Mucosa of descending colon (tissue), 3 donors: ENCODE measurements around the gene CCDC83. TPM values are rescaled to one million over a fixed set of nuclear protein-coding genes. Genes with fewer than 3 reads are reported as not detected.

Experiments used
- ATAC-seq: fragments of 200-7000 bp; cut with Tn5 transposase; one replicate; pipeline ENCODE4 v1.9.1; 2020; ENCODE audit warnings: mild to moderate bottlenecking, moderate library complexity
- DNase-seq, 3 donors: peaks; one replicate each; pipeline ENCODE4 v3.0.0-alpha.2; 2020
- H3K36me3 ChIP-seq: fragments of 200-600 bp; one replicate; pipeline ENCODE4 v1.8.0; 2021; ENCODE audit warnings: low read depth, mild to moderate bottlenecking
- H3K4me1 ChIP-seq: fragments of 200-600 bp; one replicate; pipeline ENCODE4 v1.8.0; 2021; ENCODE audit warnings: low read depth, mild to moderate bottlenecking
- H3K4me3 ChIP-seq: fragments of 200-600 bp; one replicate; pipeline ENCODE4 v1.8.0; 2021; ENCODE audit warnings: mild to moderate bottlenecking
- H3K9me3 ChIP-seq: fragments of 200-600 bp; one replicate; pipeline ENCODE4 v1.8.0; 2021; ENCODE audit warnings: mild to moderate bottlenecking
- intact Hi-C, 2 donors: fragments of 100-400 bp; cut with DNase I in 1 of 2; cut with micrococcal nuclease in 1 of 2; formaldehyde crosslinking; loops; one replicate each; pipeline versions ENCODE4 v1.11.0 to v1.11.1; 2022; cut with DNase I, micrococcal nuclease
- total RNA-seq, 3 donors: library from RNA; stranded (reverse); fragmentation: NEBNext Ultra II Directional in 2 of 3; extraction: Animal tissue kit (Norgen Biotek cat#: 25700) in 2 of 3; gene quantifications; one replicate each; pipeline versions ENCODE4 v1.2.1 to v1.2.4, GENCODE V29; 2021 to 2023
- TF ChIP-seq, protein P1 (sequence below): fragments of 200-600 bp; IDR thresholded peaks from one replicate; pipeline ENCODE4 v1.8.0; 2022; ENCODE audit warnings: antibody characterized with exemption, mild to moderate bottlenecking
- donor health status: DM: no; HTN: no; CAD: no; lungs with moderate emphysema.
- donor health status: DM: no; HTN: no; CAD: no.
- donor health status: DM: no; HTN: yes; CAD: no.

The CCDC83 gene
- total RNA-seq, 3 donors from 2014 or later, result not detected

DNA sequence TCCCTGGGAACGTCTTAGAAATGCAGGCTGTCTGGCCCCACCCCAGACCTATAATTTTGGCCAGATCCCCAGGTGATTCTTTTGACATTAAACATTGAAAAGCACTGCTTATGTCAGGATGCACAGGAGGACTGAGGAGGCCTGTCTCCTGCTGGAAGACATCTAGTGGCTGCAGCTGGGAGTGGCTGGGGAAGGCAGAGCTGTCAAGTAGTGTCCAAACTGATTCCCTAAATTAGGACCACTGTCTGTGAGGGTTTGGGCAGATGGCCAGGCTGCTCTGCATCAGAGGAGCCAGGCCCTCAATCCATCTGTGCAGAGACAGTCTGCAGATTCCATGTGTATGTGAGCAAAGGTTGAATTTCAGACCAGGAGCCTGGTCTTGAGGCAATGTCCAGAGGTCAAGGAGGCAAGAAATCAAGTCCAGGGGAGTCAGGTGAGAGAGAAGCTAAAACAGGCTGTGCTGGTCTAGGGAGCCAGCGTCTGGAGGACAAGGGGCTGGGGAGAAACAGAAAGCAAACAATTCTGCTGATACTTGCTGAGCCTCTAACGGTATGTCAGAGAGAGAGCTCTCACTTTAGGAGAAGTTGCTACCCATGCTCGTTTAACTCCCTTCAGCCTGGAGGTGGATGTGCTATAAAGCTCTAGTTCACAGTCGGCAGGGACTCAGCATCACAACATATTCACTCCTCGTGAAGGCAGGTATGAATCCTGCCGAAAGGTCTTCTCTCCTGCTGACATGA, 28.9 kb upstream of the CCDC83 start:
- intact Hi-C loops, result no loop called here
- DNase-seq, result peak; percentile 55 to 64 (median 63)
- Histone ChIP-seq H3K9me3 (no peaks in the 10 kb centered on the region), H3K36me3 (no peaks in the 10 kb centered on the region), H3K4me3 (no peak overlapping the region), H3K4me1 (peaks cover 27% of the 10 kb centered on the region)
- TF ChIP-seq, protein P1, sequence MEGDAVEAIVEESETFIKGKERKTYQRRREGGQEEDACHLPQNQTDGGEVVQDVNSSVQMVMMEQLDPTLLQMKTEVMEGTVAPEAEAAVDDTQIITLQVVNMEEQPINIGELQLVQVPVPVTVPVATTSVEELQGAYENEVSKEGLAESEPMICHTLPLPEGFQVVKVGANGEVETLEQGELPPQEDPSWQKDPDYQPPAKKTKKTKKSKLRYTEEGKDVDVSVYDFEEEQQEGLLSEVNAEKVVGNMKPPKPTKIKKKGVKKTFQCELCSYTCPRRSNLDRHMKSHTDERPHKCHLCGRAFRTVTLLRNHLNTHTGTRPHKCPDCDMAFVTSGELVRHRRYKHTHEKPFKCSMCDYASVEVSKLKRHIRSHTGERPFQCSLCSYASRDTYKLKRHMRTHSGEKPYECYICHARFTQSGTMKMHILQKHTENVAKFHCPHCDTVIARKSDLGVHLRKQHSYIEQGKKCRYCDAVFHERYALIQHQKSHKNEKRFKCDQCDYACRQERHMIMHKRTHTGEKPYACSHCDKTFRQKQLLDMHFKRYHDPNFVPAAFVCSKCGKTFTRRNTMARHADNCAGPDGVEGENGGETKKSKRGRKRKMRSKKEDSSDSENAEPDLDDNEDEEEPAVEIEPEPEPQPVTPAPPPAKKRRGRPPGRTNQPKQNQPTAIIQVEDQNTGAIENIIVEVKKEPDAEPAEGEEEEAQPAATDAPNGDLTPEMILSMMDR, result peak; percentile 38
- peak; percentile 40 for ATAC-seq

DNA sequence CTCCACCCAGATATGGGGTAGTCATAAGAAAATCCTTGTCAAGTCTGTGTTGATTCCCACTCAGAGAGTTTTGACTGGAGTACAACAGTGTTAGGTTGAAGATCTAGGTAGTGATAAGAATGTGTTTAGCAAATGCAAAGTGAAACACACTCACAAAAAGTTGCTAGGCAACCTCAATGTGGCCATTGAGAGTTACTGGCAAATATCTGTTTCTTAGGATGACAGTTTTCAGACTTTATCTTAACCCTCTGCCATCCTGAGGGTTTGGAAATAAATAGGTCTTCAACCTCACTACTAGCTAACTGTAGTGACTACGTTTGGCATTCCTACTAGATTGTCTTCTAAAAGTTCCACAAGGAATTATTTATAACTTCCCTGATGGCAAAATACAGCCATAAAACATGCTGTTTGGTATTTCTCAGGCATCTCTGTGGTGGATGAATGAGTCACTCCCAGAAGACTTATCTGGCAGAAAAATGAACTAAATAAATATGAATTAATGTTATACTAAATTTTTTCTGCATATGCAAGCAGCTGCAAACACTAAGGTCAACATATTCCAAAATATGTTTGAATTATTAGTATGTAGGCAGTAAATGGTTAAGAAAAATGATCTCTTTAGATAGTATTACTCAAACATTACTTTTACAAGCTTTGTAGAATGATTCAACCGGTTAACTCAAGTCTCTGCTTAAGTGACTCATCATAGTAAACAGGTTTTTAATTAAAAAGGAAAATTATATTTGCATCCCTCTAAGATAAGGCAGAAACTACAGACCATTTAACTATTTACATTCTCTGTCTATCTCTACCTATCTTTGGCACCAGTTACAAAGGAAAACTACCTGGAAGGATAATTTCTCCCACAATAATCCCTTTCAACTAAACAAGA, 27.2 kb upstream of the CCDC83 start:
- Histone ChIP-seq H3K4me1 (peaks cover 17% of the 10 kb centered on the region), H3K9me3 (no peaks in the 10 kb centered on the region), H3K4me3 (no peak overlapping the region), H3K36me3 (no peaks in the 10 kb centered on the region)
- intact Hi-C loops, result no loop called here
- TF ChIP-seq, protein P1, result no peak
- DNase-seq (no peak), ATAC-seq (peak; percentile 48)

- intact Hi-C loops, result no loop called here
- Histone ChIP-seq H3K4me3 (no peak overlapping the region), H3K36me3 (no peaks in the 10 kb centered on the region), H3K9me3 (no peaks in the 10 kb centered on the region), H3K4me1 (peaks cover 17% of the 10 kb centered on the region)
- TF ChIP-seq, protein P1, result no peak
- no peak for DNase-seq
- no peak for ATAC-seq
Measured at GRCh38 chr11:85828640-85828978, 26.6 kb upstream of the CCDC83 start.

DNA sequence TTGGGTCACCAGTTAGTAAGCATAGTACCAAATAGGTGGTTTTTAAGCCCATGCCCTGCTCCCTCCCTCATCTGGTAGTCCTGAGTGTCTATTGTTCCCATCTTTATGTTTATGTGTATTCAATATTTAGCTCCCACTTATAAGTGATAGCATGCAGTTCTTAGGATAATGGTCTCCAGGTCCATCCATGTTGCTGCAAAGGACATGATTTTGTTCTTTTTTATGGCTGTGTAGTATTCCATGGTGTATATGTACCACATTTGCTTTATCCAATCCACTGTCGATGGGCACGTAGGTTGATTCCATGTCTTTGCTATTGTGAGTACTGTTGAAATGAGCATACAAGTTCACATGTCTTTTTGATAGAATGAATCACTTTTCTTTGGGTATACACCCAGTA, 26.0 kb upstream of the CCDC83 start:
- TF ChIP-seq, protein P1, result no peak
- no peaks in the 10 kb centered on the region for H3K36me3 ChIP-seq
- H3K9me3 ChIP-seq, result no peaks in the 10 kb centered on the region
- DNase-seq (no peak), ATAC-seq (no peak)
- H3K4me1 ChIP-seq, result peaks cover 17% of the 10 kb centered on the region
- intact Hi-C loops, result no loop called here
- no peak overlapping the region for H3K4me3 ChIP-seq

DNA sequence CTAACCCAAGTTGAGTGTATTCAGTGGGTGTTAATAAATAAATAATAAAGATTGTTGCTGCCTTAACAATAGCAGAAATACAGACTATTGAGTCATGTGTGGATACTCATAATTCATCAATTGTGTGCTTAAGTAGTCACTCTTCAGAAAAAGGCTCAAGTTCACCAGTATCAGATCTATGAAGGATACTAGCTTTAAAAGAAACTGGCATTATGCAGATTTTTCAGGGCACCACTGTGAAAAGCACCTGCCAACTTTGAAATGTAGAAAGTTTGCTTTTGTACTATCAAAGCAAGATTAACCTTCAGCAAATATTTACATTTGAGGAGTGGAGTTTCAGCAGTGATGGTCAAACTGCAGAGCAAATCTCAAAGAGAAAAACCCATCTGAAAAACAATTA, 24.1 kb upstream of the CCDC83 start:
- Histone ChIP-seq H3K4me1 (peaks cover 17% of the 10 kb centered on the region), H3K4me3 (no peak overlapping the region), H3K9me3 (peaks cover 4% of the 10 kb centered on the region), H3K36me3 (no peaks in the 10 kb centered on the region)
- ATAC-seq (peak; percentile 58), DNase-seq (no peak)
- intact Hi-C loops, result no loop called here
- TF ChIP-seq, protein P1, result no peak
